ENCODE data around the gene DOCK1. TPM values are rescaled to one million over a fixed set of nuclear protein-coding genes. Genes with fewer than 3 reads are reported as not detected.

Gene DOCK1
- total RNA-seq, 2 experiments from 2014 or later: 0.14 to 0.18 TPM

GRCh38 chr10:127080317-127080716, 175.1 kb downstream of the DOCK1 start:
- ChIA-PET POLR2A (no interaction called here), CTCF (no interaction called here)
- intact Hi-C loops (cut with micrococcal nuclease): no loop called here
- Mint-ChIP-seq H3K36me3 (ENCODE audit: low read depth) (no peaks in the 10 kb centered on the region), H3K27me3 (no peaks in the 10 kb centered on the region), H3K4me3 (no peak overlapping the region), H3K27ac (no peak overlapping the region), H3K9me3 (no peaks in the 10 kb centered on the region), H3K4me1 (ENCODE audit: low read depth) (no peaks in the 10 kb centered on the region)
- TF ChIP-seq CTCF (IDR thresholded peaks at IDR 0.05): no peak
- no peak for DNase-seq
- no peak for ATAC-seq

GRCh38 chr10:127081851-127082345, 176.7 kb downstream of the DOCK1 start:
- Mint-ChIP-seq H3K36me3 (ENCODE audit: low read depth) (no peaks in the 10 kb centered on the region), H3K27ac (no peak overlapping the region), H3K4me3 (no peak overlapping the region), H3K4me1 (ENCODE audit: low read depth) (no peaks in the 10 kb centered on the region), H3K9me3 (no peaks in the 10 kb centered on the region), H3K27me3 (no peaks in the 10 kb centered on the region)
- ChIA-PET POLR2A (no interaction called here), CTCF (no interaction called here)
- intact Hi-C loops (cut with micrococcal nuclease): no loop called here
- ATAC-seq (no peak), DNase-seq (no peak)
- no peak for TF ChIP-seq CTCF (IDR thresholded peaks at IDR 0.05)

- Mint-ChIP-seq H3K9me3 (no peaks in the 10 kb centered on the region), H3K4me3 (no peak overlapping the region)
Observed at GRCh38 chr10:127082651-127083050, 177.4 kb downstream of the DOCK1 start.

GRCh38 chr10:127085957-127086356, 180.7 kb downstream of the DOCK1 start:
- TF ChIP-seq CTCF (IDR thresholded peaks at IDR 0.05): no peak
- ChIA-PET POLR2A (no interaction called here), CTCF (no interaction called here)
- ATAC-seq (no peak), DNase-seq (no peak)
- intact Hi-C loops (cut with micrococcal nuclease): no loop called here
- Mint-ChIP-seq H3K27ac (no peak overlapping the region), H3K27me3 (no peaks in the 10 kb centered on the region), H3K4me3 (no peak overlapping the region), H3K36me3 (ENCODE audit: low read depth) (no peaks in the 10 kb centered on the region), H3K4me1 (ENCODE audit: low read depth) (no peaks in the 10 kb centered on the region), H3K9me3 (no peaks in the 10 kb centered on the region)

More at GRCh38 chr10:127082651-127083050, 177.4 kb downstream of the DOCK1 start:
- no peak for ATAC-seq
- no peaks in the 10 kb centered on the region for H3K27me3 Mint-ChIP-seq
- no peak for TF ChIP-seq CTCF (IDR thresholded peaks at IDR 0.05)
- H3K36me3 Mint-ChIP-seq (ENCODE audit: low read depth): no peaks in the 10 kb centered on the region
- intact Hi-C loops (cut with micrococcal nuclease): no loop called here
- no peaks in the 10 kb centered on the region for H3K4me1 Mint-ChIP-seq (ENCODE audit: low read depth)
- no peak for DNase-seq
- H3K27ac Mint-ChIP-seq: no peak overlapping the region
- CTCF ChIA-PET: no interaction called here
- POLR2A ChIA-PET: no interaction called here

- intact Hi-C loops (cut with micrococcal nuclease): no loop called here
- TF ChIP-seq CTCF (IDR thresholded peaks at IDR 0.05): no peak
Observed at GRCh38 chr10:127088908-127089307, 183.7 kb downstream of the DOCK1 start.

More at GRCh38 chr10:127088908-127089307, 183.7 kb downstream of the DOCK1 start:
- H3K36me3 Mint-ChIP-seq (ENCODE audit: low read depth): no peaks in the 10 kb centered on the region
- H3K27me3 Mint-ChIP-seq: no peaks in the 10 kb centered on the region
- no peaks in the 10 kb centered on the region for H3K9me3 Mint-ChIP-seq
- no peak overlapping the region for H3K27ac Mint-ChIP-seq
- ChIA-PET POLR2A (no interaction called here), CTCF (no interaction called here)
- no peaks in the 10 kb centered on the region for H3K4me1 Mint-ChIP-seq (ENCODE audit: low read depth)
- DNase-seq (no peak), ATAC-seq (no peak)
- no peak overlapping the region for H3K4me3 Mint-ChIP-seq
